ENCODE data around the gene GRK1. TPM values are rescaled to one million over a fixed set of nuclear protein-coding genes. Genes with fewer than 3 reads are reported as not detected.
A peak's percentile ranks its signal among the peaks of the same experiment; 100 is the strongest.
"Not testable (repeated sequence)": the region's sequence is repeated elsewhere in the genome, so short reads cannot be mapped to it uniquely, and the experiment has no call there.

GRK1 gene
- not detected for total RNA-seq (ENCODE audit: insufficient read depth, low replicate concordance)

DNA sequence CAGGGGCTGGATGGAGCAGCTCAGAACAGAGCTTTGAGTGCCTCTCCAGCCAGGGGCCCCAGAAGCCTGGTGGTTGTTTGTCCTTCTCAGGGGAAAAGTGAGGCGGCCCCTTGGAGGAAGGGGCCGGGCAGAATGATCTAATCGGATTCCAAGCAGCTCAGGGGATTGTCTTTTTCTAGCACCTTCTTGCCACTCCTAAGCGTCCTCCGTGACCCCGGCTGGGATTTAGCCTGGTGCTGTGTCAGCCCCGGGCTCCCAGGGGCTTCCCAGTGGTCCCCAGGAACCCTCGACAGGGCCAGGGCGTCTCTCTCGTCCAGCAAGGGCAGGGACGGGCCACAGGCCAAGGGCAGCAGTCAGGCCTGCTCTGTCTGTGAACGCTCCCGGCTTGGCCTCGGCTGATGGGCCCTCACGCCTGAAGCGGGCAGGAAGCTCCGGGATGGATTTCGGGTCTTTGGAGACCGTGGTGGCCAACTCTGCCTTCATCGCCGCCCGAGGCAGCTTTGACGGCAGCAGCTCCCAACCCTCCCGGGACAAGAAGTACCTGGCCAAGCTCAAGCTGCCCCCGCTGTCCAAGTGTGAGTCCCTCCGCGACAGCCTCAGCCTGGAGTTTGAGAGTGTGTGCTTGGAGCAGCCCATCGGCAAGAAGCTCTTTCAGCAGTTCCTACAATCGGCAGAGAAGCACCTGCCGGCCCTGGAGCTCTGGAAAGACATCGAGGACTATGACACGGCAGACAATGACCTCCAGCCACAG is at the start of gene GRK1:
Gene GRK1, plus strand, starts transcription at position 269 of the 751 bp plus-strand sequence. Its CDS starts 168 bp downstream, at position 437.
- peak; percentile 27 for DNase-seq (ENCODE audit: low spot score)

DNA sequence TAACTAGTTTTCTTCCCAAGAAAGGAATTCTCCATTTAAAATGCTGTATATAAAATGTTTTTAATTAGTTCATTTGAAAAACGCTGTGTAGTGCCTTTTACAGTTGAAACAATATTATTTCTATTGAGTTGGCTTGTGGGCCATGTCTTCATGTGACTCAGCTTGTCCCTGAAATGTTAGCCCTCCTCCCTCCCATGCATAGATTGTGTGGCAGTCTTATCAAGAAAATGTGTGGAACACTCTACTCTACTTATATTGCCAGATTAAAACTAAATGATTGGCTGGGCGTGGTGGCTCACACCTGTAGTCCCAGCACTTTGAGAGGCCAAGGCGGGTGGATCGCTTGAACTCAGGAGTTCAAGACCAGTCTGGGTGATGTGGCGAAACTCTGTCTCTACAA is 49.1 kb upstream of the GRK1 start:
- no peak for DNase-seq (ENCODE audit: low spot score)

DNA sequence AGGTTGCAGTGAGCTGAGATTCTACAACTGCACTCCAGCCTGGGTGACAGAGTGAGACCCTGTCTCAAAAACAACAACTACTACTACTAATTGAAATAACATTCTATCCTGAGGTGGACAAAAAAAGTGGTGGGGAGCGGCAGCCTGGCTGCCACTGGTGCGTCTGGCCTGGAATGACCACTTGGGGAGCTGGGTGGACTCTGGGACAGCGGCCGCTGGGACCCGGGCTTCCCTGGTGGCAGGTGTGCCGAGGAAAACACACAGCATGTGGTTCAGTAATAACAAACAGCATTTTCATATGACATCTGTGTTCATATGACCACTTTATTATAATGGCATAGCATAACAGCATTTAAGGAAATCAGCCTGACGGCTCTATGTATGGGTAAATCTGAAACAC is 48.6 kb upstream of the GRK1 start:
- DNase-seq (ENCODE audit: low spot score), result no peak

DNA sequence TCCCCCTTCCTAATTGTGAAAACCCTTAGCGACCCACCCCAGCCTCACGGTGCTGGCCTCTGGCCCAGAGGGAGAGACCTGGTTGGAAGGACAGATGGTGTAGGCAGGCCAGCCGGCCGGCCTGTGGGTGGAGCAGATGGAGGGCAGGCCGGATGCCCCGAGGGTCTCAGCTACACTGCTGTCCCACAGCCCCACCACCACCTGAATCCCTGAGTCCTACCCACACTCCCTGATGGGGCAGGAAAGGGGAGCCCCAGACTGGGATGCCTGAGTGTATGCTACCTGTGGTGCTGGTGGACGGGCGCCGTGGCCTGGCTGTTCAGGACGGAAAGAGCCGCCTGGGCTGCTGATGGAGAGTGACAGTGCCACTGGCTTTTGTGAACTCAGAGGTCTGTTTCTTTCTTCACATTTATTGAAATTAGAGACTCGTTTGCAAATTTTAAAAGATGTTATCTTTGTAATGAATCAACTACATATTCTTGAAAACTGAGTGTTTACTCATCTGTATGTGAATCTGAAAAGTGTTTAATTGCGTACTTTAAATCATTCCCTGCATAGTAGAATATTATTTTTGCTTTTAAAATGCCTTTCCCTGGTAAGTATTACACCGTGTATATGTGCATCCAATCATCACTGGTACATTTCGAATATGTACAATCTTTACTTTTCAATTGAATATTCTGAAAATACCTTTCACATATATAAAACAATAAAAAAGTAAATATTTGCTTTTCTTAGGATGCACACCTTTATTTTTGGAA is 46.8 kb upstream of the GRK1 start:
- DNase-seq (ENCODE audit: low spot score), result no peak

DNA sequence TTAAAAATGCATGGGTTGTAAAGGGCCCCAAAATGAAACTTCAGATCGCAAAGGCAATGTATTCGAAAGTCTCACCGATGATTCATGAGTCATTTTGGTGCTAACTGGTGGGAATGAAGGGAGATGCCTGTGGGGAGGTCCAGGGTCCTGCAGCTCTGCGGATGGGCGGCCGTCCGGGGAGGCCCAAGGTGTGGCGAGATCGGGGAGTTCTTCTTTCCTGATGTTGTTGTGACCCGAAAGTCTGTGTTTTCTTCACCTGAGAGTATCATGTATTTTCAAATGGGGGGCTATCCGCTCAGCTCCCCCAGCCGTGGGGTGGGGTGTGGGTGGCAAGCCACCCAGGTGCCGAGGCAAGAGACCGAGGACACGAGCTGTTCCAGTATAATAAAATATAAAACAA is 46.0 kb upstream of the GRK1 start:
- DNase-seq (ENCODE audit: low spot score), result no peak

DNA sequence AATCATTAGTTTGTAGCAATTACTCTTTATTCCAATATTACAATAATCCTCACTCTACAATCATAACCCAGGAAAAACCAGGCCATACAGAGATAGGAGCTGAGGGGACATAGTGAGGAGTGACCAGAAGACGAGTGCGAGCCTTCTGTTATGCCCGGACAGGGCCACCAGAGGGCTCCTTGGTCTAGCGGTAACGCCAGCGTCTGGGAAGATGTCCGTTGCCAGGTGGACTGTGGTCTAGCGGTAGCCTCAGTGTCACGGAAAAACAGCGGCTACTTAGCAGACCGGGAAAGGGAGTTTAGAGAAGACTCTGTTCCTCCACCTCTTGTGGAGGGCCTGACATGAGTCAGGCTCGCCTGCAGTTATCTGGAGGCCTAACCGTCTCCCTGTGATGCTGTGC is 45.5 kb upstream of the GRK1 start:
- not testable (repeated sequence) for DNase-seq (ENCODE audit: low spot score)

DNA sequence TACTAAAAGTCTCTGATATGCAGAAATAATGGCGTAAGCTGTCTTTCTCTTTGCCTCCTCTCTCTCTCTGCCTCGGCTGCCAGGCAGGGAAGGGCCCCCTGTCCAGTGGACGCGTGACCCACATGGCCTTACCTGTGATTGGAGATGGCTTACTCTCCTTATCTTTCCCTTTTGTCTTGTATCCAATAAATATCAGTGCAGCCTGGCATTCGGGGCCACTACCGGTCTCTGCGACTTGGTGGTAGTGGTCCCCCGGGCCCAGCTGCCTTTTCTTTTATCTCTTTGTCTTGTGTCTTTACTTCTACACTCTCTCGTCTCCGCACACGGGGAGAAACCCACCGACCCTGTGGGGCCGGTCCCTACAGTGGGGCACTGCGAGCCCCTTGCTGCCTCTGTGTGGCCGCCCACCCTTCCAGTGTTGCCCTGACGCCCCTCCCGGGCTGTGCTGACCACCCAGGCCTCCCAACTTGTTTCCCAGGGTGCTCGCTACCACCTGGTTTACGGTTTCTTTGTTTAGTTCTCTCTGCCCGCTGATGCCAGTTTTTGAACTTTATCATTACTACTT is 45.0 kb upstream of the GRK1 start:
- DNase-seq (ENCODE audit: low spot score), result not testable (repeated sequence)

DNA sequence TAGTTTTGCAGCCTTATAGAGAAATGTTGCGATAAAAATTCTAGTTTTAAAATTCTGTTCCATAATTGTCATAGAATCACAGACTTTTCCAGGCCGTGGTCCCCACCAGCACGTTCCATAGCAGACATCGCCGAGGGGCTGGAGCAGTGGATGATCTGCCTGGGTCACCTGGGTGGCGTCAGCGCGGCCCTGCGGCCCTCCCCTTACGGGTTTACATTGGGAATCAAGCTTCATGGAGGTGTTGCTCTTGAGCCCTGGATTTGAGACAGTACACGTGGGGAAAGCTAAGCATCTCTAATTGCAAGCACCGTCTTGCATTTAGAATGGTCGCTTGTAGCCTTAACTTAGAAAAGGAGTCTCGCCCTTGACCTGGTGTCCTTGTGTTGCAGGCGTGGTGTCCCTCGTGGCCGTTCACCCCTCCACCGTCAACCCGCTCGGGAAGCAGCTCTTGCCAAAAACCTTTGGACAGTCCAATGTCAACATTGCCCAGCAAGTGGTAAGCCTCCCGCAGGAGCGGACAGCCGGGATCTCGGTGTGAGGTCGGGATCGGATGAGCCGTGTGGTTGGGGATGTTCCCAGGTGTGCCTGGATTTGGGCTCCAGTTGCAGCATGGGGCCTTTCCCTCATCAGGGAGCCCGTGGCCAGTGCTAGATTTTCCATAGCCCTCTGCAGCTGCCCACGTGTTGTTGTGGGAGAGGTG is 44.1 kb upstream of the GRK1 start:
- no peak for DNase-seq (ENCODE audit: low spot score)

DNA sequence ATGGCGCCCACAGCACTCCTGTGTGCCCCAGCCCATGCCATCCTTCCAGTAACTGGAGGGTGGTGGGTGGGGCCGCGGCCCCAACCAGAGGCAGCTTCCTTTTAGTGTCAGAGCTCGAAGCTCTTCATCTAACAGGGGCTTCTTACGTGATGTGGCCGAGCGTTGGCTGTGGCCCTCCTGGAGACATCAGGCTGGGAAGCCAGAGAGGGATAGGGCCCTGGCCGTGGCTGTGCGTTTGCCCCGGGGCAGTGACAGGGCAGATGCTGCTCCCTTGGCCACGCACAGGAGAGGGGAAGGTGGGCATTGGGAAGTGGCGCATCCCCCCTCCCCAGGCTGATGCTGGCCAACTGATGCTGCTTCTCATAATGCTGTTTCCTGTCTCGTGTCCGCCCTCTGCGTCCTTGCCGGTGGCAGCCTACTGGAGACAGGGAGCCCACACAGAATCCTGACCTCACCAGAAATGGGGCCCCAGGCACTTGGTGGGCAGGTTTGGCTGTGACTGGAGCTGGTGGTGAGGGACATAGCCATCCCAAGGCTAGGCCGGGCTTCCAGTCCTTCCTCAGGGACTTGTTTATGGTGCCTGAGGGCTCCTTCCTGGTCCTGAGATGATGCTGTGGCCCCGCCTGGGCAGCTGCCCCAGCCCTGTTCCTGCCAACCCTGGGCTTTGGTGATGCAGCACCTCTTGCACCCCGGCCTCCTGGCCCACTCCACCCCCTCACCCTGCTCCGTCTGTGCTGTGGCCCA is 43.4 kb upstream of the GRK1 start:
- no peak for DNase-seq (ENCODE audit: low spot score)

DNA sequence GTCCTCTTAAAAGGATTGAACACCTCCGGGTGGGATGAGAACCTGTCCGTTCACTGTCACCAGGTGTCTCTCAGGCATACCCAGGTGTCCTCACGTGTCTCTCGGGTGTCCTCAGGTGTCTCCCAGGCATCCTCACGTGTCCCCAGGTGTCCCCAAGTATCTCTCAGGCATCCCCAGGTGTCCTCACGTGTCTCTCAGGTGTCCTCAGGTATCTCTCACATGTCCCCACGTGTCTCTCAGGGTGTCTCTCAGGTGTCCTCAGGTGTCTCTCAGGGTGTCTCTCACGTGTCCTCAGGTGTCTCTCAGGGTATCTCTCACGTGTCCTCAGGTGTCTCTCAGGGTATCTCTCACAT is 42.8 kb upstream of the GRK1 start:
- no peak for DNase-seq (ENCODE audit: low spot score)

DNA sequence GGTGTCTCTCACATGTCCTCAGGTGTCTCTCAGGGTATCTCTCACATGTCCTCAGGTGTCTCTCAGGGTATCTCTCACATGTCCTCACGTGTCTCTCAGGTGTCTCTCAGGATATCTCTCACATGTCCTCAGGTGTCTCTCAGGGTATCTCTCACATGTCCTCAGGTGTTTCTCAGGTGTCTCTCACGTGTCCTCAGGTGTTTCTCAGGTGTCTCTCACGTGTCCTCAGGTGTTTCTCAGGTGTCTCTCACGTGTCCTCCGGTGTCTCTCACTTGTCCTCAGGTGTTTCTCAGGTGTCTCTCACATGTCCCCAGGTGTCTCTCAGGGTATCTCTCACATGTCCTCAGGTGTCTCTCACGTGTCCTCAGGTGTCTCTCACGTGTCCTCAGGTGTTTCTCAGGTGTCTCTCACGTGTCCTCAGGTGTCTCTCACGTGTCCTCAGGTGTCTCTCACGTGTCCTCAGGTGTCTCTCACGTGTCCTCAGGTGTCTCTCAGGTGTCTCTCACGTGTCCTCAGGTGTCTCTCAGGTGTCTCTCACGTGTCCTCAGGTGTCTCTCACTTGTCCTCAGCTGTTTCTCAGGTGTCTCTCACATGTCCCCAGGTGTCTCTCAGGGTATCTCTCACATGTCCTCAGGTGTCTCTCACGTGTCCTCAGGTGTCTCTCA is 42.2 kb upstream of the GRK1 start:
- DNase-seq (ENCODE audit: low spot score), result not testable (repeated sequence)

DNA sequence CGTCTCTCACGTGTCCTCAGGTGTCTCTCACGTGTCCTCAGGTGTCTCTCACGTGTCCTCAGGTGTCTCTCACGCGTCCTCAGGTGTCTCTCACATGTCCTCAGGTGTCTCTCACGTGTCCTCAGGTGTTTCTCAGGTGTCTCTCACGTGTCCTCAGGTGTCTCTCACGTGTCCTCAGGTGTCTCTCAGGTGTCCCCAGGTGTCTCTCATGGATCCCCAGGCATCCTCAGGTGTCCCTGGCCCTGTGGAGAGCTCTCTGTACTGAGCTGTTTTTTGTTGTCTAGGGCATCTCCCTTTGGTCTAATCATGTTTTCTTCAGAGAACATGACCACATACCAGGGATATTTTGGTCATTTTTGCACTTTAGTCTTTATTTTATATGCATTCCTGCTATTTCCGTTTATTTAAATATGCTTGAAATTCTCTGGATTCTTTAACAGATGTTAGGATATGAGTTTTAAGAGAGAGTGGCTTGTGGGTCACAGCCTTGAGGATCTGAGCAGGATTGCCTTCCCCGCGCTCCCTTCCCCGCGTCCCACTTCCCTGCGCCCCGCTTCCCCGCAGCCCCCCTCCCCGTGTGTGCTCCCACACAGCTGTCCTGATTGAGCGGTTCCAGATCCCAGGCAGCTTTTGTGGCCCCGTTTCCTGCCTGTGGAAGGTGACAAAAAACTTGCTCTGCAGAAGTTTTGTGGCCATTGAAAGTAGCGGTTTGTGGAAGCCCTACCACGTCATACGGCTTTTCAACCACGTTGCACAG is 40.9 kb upstream of the GRK1 start:
- DNase-seq (ENCODE audit: low spot score), result peak; percentile 48

DNA sequence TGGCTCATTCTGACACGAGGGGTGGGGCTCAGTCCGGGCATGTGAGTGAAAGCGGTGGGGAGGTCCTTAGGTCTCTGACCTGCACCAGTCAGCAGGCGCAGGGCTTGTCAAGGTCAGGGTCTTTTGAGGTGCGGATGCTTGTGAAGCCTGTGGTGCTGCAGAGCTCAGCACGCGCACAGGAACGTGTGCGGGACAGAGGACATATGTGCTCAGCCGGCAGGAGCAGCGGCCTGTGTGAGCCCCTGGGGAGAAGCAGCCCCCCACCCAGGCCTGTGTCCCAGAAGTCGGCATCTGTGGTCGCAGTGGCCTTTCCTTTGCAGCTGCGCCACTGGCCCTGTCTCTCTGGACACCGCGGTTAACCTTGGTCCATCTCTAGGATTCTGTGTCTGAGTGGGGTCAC is 39.9 kb upstream of the GRK1 start:
- no peak for DNase-seq (ENCODE audit: low spot score)

DNA sequence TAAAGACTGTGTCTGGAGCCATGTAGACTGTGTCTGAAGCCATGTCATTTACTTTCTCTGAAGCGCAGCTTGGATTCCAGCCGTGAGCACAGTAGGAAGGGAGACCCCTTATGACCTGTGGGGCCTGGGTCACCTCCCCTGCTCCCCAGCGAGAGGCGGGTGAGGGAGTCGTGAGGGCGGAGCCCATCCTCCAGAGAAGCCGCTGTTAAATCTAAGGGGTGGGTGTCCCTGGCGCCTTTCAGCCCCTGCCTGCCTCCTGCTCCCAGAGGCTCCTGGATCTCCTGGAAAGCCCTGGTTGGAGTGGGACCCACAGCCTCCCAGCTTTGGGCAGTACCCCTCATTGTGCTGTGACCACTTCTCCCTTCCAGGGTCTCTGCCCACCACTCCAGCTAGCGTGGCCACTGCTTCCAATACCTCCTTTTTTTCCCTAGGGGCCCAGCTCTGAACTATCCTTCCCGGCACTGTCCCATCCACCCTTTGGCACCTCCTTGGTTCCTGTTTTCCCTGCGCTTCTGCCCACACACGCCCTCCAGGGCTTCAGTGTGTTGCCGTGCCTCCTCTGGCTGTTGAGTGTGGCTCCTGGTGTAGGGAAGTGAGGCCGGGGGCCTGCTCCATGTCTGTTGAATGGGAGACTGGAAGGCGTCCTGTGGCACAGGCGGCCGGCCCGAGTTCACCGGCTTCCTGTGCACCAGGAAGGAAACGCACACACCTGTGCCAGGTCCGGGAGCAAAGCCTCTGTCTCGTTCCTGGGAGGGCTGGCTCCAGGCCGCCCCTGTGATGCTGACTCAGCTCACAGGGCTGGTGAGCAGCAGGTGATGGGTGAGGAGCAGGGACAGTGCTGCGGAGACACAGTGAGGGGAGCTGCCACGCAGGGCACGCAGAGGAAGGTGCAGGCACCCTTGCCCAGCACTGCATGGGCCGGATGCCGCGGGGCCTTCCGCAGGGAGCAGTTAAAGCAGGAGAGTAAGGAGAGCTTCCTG is 38.4 kb upstream of the GRK1 start:
- no peak for DNase-seq (ENCODE audit: low spot score)

DNA sequence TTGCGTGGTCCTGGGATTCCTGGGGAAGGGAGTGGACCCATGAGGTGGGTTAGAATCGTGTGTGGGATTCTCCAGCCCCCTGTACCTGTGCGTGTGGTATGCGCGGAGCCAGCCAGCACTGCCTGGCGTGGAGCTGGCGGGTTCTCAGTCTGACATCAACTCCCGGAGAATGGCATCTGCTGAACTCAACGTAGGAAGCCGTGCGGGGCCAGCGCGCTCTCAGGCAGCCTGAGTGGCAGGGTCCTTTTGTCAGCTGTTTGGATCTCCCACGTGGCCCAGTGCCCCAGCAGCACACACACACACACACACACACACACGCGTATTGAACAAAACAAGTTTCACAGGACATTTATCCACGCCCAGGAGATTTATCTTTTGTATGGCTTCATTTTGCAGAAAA is 37.2 kb upstream of the GRK1 start:
- no peak for DNase-seq (ENCODE audit: low spot score)

DNA sequence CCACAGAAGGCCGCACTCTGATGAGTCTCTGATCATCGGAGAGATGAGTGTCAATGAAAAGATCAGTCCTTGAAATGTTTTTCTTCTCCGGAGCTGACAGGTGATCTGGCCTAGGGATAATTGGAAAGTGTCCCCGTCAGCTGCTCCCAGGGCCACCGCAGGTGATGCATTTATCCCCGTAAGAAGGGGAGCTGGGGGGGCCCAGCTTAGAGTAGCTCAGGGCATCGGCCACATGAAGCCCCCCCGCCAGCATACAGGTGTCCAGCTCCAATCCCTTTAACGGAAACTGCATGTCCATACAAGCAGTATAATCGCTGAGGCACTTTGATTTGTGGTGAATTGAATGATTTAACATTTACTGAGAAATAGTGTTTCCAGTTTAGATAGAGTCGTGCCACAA is 36.7 kb upstream of the GRK1 start:
- DNase-seq (ENCODE audit: low spot score), result no peak

DNA sequence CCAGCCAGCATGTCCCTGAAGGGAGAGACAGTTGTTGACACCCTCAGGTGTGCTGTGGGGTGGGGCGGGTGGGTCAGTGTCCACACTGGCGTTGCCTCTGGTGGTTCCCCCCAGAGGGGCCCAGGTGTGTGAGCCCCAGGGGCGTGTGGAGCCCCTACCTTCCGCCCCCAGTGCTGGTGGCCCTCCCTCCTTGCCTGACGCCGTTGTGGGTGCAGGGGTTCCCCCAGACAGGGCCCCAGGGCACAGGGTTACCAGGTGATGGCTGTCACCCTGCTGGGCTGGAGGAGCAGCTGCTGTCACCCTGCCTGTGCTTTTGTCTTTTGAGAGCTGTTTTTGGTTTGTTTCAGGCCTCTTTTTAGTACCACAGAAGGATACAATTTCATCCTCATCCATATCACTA is 36.2 kb upstream of the GRK1 start:
- no peak for DNase-seq (ENCODE audit: low spot score)

DNA sequence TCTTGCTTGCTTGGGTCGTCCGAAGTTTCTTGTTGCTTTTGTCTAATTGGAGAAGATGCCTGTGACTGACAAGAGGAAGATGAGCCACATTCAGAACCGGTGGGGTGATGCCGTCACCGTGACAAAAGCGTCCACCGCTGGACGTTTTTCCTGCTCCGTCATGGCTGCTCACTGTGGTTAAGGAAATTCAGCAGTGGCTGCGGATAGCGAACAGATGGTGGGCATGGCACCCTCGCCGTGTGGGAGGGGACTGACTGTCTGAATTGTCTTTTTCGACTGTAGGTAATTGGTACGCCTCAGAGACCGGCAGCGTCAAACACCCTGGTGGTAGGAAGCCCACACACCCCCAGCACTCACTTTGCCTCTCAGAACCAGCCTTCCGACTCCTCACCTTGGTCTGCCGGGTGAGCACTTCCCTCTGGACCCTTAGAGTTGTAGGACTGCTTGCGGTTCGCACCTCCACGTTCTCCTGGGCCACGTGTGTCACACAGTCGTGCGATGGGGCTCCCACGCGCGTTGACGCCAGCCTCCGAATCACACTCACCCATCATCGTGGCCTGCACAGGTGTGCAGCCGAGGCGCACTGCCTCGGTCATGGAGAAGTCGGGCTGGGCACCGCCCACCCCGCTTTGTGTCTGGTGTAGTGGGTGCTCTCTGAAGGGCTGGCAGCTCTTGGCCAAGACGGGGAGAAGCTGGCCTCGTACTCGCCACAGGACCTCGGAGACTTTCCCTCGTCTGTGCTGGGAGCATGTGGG is 35.5 kb upstream of the GRK1 start:
- no peak for DNase-seq (ENCODE audit: low spot score)
